GM18873 (cell line): ENCODE results near the gene CNTNAP5.

ENCODE experiments used
- ATAC-seq: cut with Tn5 transposase; IDR thresholded peaks from one replicate; pipeline ENCODE4 v1.9.1; 2021; ENCODE audit warnings: mild to moderate bottlenecking, moderate library complexity, moderate number of reproducible peaks; ENCODE audit not compliant: unreplicated experiment, low FRiP score

Gene CNTNAP5

DNA sequence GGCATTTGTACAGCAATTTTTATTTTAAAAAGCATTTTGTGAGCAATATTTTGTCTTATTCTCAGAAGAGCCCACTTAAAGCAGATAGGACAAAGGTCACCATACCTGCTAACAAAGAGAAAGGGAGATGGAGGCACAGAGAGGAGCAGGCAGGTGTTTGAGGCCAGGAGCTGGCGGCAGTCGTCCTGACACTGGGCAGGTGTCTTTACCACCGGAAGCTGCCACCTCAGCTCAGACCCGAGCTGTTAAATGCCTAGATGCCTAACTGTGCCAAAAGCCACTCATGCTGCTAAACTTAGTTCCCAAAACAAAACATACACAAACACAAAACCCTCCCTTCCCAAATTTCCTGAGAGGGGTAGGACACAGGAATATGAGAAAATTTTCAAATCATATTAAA, 120.9 kb downstream of the CNTNAP5 start:
- ATAC-seq = no peak

DNA sequence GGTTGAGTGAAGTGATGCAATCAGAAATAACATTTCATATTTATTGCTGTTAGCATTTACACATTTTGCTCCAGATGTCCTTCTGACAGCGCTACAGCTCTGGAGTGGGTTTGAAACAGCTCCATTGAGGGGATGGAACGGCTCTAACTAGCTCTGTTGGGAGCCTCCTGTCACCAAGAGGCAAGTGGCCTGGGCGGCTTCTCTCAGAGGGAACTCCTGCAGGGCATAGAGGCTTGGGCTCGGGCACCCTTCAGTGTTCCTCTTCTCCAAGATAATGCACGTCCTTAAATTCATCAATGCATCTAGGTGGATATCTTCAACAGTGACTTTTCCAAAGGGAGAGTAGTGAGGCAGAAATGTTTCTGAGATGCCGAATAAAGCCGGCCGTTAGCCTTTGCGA, 122.5 kb downstream of the CNTNAP5 start:
- ATAC-seq = no peak

DNA sequence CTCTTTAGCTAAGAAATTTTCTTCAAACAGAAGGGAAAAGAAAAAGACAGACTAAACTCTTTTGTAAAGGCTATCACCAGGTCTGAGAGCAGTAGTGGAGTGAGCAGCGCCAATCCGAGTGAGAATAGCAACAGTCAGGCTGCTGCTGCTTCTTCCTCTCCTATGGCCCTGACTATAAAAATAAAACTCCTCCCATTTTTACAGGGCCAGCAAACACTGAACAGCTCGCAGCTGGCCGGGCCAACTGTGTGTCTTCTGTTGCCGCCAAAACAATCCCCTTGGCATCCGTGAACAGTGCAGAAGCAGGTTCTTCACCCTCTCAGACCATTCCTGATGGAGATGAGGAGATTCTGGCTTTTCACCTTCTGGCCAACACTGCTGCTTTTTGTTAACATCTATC, 124.5 kb downstream of the CNTNAP5 start:
- ATAC-seq = no peak

DNA sequence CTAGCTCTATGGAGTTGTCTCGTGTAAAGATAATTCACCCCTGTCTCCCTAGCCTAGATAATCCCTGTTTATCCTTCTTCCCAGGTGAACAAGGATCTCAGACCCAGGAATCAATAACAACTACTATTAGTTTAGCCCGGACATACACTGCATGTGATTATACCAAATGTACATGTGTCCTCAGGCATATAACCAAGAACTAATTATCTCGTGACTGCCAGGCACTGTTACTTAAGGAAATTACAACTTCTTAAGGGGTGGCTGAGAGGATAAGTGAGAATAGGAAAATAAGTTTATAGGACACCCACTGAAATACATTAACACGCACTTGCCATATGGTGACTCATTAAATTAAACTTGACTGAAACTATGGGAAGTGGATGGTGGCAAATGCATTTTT, 126.6 kb downstream of the CNTNAP5 start:
- ATAC-seq = no peak

DNA sequence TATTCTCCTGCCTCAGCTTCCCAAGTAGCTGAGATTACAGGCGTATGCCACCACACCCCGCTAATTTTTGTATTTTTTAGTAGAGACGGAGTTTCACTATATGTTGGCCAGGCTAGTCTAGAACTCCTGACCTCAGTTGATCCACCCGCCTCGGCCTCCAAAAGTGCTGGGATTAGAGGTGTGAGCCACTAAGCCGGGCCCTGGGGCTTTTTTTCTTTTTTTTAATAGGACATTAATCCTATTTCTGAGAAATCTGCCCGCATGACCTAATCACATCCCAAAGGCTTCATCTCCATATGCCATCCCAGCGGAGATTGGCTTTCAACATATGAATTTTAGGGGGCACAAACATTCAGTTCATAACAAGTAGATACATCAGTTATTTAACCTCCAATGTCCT, 128.6 kb downstream of the CNTNAP5 start:
- no peak for ATAC-seq

DNA sequence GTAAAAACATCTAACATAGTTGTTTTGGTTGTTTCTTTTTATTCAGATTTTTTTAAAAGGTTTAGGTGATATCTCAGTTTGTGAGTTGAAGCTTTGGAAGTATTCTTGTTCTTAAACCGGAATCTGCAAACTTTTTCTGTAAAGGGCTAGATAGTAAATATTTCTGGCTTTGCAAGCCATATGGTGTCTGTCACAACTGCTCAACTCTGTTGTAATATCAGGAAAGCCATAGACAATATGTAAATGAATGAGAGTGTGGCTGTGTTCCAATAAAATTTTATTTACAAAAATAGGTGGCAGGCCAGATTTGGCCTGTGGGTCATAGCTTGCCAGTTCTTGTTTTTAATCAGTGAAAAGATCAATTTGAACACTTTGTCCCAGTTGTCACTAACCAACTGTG, 134.1 kb downstream of the CNTNAP5 start:
- no peak for ATAC-seq

DNA sequence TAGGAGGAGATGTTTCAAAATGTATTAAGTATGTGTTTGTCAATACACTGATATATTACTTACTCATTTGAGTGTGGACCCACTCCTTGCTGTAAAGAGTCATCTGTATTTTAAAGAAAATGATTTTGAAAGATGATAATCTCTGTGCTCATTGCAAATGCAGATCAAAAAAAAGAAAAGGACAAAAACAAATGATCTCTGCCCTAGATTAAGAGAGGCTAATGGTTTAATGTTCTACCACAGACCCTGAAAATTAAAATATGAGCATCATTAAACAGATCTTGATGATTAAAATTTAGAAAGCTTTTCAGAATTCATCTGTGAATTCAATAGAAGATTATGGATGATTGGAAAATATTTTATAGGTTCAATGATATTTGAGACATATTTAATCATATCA, 136.5 kb downstream of the CNTNAP5 start:
- no peak for ATAC-seq

DNA sequence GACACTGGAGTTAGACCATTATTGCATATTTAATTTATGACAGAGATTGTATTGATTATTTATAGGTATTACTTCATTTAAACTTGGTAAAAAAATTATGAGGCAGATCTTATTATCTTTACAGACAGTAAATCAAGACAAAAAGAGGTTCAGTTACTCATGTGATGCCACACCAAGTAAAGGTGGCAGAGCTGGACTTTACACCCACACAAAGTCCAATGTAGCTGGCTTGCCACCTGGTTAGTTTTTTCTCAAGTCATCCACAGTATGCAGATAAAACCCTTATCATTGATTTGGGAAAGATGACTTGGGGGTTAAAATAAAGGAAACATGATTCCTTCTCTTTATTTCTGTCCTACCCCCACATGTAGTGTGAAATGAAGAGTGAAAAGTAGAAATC, 137.2 kb downstream of the CNTNAP5 start:
- ATAC-seq = no peak

DNA sequence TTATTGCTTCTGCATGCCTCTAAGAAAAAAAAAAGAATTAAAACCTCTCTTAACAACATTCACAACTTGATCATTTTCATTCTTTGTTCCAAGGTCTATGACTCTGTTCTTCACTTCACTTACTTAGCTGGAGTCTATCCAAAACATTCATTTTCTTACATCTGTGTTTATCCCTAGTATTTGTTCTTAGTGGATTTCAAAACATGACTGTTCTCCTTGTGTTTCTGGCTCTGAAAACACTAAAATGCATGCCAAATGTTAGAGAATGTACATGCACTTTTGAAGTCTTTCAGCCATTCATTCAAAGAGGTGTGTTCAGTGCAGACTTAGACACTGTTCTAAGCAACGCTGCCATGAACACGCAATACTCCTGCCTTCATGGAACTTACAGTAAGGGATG, 138.8 kb downstream of the CNTNAP5 start:
- ATAC-seq = no peak

DNA sequence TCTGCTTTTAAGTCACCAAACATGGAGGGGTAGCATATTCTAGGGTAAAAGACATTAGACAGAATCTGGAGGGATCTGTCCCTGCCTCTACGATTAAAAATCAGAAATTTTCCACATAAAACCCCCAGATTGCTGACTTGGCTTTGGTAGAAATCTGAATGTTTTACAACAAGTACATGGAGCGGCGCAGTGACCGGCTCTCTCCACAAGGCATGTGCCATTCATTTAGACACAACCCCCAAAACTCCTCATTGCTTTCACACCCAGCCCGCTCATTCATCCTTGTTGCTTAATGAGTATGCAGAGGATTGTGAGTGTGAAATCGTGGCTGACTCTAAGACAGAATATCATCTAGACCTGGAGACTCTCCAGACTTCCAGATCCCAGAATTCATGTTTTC, 140.6 kb downstream of the CNTNAP5 start:
- ATAC-seq = no peak

DNA sequence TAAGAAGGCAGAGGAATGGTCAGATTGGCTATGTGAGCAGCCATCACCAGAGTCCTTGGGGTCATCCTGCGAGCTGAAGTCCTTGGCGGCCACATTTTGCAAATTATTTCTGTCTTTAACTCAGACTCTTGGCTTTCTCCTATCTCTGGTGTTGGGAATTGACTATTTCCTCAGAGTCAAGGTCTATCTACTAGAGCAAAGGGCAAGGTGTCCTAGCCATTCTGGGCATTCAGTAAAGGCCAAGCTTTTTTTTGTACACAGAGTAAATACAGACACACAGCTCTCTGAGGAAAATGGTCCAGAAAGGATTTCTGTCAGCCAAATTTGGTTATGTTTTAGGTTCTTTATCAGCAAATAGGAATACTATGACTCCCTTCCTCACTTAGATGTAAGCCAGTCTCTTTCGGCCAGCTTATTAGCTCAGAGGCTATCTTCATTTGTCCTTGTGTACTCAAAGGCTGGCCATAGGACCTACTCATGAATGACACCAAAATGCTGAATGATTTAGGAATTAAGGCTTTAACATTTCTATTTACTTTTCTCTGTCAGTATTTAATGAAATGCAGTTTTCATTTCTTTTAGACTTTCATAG, 146.5 kb downstream of the CNTNAP5 start:
- no peak for ATAC-seq

DNA sequence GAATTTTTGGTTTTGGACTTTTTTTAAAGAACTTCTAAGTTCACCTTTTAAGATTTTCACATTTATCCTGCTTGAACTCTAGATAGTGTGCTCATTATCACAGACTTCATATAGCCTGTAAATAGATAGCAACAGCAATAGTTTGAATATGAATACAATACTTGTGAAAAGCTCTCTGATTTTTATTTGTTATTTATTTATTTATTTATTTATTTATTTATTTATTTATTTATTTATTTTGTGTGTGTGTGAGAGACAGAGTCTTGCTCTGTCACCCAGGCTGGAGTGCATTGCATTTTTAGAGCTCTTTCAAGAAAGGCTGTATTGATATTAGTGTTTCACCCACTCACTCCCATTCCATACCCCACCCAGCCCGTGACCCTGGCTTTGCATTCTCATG, 153.6 kb downstream of the CNTNAP5 start:
- ATAC-seq = no peak

DNA sequence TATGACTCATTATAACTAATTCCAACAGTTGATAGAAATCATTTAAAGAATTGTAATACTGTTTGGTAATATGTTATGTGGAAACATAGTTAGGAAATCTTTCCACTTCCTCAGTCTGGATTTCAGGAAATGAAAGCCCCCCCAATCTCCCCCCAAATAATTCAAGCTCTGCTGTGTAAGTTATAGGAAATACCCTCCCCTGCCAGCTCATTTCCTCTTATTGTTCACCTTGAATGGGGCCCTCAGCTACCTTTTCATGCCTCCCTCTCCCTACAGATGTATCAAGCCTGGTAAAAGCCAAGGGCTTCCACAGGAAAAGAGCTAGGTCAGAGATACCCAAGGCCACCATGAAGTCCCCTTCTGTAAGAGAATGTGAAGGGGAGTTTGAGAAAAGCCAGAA, 155.5 kb downstream of the CNTNAP5 start:
- no peak for ATAC-seq

DNA sequence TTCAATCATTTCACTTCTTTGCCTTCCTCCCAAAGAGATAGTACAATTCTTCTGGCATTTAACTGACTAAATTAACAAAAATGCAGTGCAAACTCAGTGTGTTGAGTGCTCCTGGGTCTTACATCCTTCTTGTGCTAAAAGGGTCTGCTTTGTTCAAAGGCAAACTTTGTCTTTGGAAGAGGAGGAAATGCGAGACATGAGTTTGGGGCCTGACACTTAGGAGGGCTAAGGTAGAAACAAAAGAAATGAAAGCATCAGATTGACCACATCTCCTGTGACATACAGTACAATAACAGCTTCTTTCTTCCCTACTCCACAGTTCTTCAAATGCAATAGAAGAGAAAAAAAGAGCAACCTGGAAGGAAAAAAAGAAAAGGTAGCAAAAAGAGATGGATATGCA, 161.7 kb downstream of the CNTNAP5 start:
- no peak for ATAC-seq

DNA sequence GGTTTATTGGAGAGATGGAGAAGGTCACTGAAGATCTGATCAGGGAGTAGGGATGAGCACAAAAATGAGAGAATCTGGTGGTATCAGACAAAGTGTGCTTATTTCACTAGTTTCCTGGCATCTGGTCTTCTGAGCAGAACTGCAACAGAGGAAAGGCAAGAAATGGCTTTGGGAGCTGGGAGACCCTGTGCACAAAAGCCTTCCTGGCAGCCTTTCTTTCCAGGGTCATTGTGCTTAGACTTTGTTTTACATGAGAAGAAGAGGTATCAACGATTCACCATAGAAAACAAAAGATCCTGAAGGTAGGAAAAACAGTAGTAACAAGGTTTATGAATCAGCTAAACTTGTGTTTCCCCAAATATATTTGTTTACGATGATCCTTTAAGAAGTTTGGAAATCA, 162.9 kb downstream of the CNTNAP5 start:
- no peak for ATAC-seq

DNA sequence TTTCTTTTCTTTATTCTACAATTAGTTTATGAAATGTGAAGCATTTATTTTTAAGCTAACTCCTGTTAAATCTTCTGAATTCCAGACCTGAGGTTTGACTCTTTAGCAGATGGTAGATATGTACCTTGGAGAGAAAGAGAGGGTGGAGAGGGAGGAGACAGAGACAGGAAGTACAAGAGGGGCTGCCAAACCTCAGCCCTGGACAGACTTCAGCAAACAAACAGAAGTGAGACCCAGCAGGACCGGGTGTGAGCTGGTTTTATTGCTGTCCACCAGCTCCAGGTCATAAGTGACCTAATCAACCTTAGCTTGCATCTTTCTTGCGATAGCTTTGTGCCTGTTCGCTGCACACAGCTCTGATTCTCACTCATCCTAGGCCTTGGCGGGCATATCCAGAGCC, 168.6 kb downstream of the CNTNAP5 start:
- no peak for ATAC-seq

DNA sequence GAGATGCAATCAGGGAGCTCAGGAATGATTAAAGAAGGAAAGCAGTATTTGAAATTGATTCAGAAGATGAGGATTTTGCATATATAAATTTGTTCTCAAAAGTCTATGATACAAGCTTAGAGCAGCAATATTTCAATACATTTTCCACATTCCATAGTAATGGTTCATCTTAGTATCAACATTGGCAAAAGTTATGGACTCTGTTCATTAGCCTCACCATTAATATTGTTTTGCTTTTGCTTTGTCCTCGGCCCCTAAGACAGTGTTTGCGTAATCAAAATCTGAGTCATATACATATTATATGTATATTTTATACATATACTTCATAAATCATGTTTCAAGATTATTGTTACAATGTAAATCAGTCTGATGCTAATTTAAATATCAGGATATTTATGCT, 176.6 kb downstream of the CNTNAP5 start:
- ATAC-seq = no peak

DNA sequence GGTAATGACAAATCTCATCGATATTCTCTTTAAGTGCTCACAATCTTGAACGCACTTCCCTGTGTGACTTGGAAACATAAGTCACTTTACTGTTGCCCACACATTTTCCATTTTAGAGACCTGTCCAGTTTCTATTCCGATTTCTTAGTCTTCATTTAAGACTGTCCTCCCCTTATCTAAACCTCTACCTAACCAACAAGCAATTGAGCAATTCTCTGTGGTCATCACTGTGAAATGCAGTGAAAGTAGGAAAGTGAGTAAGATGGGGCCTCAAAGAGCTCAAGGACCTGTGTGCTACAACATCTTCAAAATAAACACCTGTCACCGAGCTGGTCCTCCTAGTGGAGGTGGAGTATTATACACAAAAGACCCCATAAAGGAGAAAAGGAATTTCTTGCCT, 184.4 kb downstream of the CNTNAP5 start:
- no peak for ATAC-seq

DNA sequence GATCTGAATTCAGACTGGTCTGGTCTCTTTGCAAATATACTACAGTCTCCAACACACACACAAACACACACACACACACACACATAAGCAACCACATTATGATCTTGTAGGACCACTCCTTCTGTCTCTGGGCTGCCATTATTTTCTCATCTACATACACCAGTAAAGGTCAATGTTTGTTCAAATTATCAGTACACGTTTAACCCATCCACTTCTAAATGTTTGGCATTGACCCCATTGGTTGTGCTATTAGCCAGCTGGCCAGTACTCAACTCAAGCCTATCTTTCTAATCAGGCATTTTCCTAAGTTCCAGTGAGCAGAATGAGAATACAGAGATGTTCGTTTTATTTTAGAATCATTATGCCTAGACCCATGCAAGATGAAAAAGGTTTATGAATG, 186.4 kb downstream of the CNTNAP5 start:
- ATAC-seq = no peak

DNA sequence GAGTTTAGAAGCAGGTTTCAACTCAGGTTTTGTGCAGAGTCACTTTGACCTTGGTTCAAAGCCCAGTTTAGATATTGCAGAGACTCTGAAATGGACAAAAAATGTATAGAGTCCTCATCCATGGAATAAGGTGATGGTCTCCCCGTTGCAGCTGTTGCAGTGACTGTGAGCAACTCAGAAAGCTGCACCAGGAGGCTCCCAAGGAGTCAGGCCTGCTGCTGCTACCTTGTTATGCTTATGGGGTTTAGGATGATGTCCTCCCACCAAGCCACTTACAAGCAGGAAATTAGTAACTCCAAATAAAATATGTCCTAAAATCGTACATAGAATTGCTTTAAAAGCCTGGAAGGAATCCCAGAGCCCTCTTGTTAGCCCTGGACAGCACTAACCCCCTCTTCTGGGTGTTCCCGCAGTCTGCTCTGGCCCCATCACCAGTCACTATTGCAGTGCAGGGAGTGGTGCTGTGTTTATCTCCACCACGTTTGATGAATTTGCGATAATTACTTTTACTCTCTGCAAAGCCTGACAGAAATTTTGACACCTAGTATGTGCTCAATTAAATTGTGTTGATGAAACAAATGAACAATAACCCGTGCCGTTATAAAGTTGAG, 189.0 kb downstream of the CNTNAP5 start:
- ATAC-seq = no peak

DNA sequence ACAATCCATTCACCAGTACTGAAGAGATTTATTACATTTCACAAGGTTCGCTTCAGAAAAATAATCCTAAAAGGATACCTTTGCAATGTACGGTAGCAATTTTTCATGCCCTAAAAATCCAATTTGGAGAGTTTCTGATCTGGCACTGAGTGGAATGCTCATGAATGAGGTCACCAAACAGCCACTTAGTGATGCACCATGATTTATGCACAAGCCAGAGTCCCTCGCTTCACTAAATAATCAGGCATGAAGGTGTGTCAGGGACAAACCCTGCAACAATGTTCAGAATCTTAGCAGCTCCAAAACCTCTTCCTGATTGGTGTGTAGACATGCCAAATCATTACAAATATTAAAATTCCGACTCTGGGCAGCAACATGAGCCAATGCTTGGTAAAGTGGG, 221.1 kb downstream of the CNTNAP5 start:
- ATAC-seq = no peak

DNA sequence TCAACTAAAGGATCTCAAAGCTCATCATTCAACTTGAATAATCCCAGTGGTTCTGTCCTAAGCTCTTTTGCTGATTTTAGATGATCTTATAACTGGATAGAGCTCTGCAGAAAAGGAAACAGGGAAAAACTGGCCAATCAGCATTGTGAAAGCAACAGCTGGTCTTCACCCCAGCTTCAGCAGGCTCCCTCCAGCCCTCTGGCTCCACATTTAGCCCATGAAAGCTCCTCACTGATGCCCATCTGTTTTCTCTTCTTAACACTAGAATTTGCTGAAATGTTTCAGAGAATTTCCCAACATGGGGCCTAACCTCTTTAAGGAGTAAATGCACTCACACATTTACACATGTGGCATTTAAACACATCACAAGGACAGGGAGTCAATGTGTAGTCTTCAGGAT, 223.3 kb downstream of the CNTNAP5 start:
- ATAC-seq = no peak

DNA sequence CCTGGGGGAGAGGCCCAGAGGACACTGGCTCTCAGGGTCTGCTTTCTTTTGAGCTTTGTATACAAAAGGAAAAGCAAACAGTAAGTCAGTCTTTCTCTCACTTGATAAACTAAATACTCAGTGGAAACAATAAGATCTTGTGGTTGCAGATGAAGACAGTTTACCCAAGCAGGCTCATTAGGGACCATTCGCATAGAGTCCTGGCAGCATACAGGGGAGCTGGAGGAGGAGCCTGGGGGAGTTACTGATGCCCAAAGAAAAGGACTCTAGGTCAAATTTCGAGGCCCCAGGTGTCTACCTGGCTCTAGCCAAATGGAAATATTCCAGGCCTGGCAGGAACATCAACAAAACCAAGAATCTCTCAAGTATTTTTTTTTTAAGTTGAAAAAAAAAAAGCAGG, 225.3 kb downstream of the CNTNAP5 start:
- no peak for ATAC-seq
